Transverse colon (tissue), 4 donors: ENCODE measurements around the gene PBX4.
"Not testable (repeated sequence)": the region's sequence is repeated elsewhere in the genome, so short reads cannot be mapped to it uniquely, and the experiment has no call there.

Experiments used
- CTCF ChIP-seq, 5 experiments: fragments of 200-600 bp in 3 of 5; fragments of 450-650 bp in 2 of 5; sonication (generic) in 3 of 5; IDR thresholded peaks; 1 replicate in 2 of 5; 2 replicates in 3 of 5; pipeline ENCODE4 v1.5.1; 2016 to 2017; ENCODE audit warnings: antibody characterized with exemption in 5 of 5, inconsistent platforms in 3 of 5, mild to moderate bottlenecking in 2 of 5, moderate library complexity in 1 of 5
- EP300 ChIP-seq: sonication (generic); formaldehyde crosslinking; IDR thresholded peaks from one replicate; pipeline ENCODE4 v1.6.1; 2017; ENCODE audit warnings: antibody characterized with exemption, low read depth
- POLR2A ChIP-seq: fragments of 450-650 bp; IDR thresholded peaks from one replicate; pipeline ENCODE4 v1.6.1; 2016; ENCODE audit warnings: antibody characterized with exemption, mild to moderate bottlenecking, moderate library complexity
- POLR2AphosphoS5 ChIP-seq, 3 donors: sonication (generic); formaldehyde crosslinking; IDR thresholded peaks; one replicate each; pipeline ENCODE4 v1.6.1; 2016; ENCODE audit warnings: antibody characterized with exemption in 3 of 3

DNA sequence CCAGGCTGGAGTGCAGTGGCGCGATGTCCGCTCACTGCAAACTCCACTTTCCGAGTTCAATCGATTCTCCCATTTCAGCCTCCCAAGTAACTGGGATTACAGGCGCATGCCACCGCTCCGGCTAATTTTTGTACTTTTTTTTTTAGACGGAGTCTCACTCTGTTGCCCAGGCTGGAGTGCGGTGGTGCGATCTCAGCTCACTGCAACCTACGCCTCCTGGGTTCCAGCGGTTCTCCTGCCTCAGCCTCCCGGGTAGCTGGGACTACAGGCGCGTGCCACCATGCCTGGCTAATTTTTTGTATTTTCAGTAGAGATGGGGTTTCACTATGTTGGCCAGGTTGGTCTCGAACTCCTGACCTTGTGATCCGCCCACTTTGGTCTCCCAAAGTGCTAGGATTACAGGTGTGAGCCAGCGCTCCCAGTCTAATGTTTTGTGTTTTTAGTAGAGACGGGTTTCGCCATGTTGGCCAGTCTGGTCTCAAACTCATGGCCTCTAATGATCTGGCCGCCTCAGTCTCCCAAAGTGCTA is 47.0 kb upstream of the PBX4 start:
- TF ChIP-seq CTCF (IDR thresholded peaks at IDR 0.05); POLR2A; EP300; POLR2AphosphoS5 (IDR thresholded peaks at IDR 0.05): not testable (repeated sequence)
